Stimulated activated naive CD4-positive, alpha-beta T cell treated with Interleukin-2 at 50 U/mL for 16 hours (primary cell): ENCODE measurements around the gene OR4K17.
"Not testable (repeated sequence)": the region's sequence is repeated elsewhere in the genome, so short reads cannot be mapped to it uniquely, and the experiment has no call there.

ENCODE experiments used
- DNase-seq: peaks from one replicate; lab custom pipeline; 2025; lab: John Stamatoyannopoulos, UW

Gene OR4K17

GRCh38 chr14:20110438-20110837 lies at the start of gene OR4K17:
TSS of gene OR4K17 (plus strand) at chr14:20110739. CDS start at chr14:20117500, 6,761 bp downstream.
- DNase-seq, result no peak

GRCh38 chr14:20092050-20092449 lies 18.5 kb upstream of the OR4K17 start:
- DNase-seq, result no peak

GRCh38 chr14:20093442-20093841 lies 17.1 kb upstream of the OR4K17 start:
- DNase-seq, result no peak

GRCh38 chr14:20098926-20099770 lies 11.4 kb upstream of the OR4K17 start:
- not testable (repeated sequence) for DNase-seq

- no peak for DNase-seq
Observed at GRCh38 chr14:20112321-20112720, 1.8 kb downstream of the OR4K17 start.

GRCh38 chr14:20116748-20117147 lies 6.2 kb downstream of the OR4K17 start:
- DNase-seq, result no peak

- no peak for DNase-seq
Observed at GRCh38 chr14:20118795-20119194, 8.3 kb downstream of the OR4K17 start.

- DNase-seq, result no peak
Observed at GRCh38 chr14:20138520-20138919, 28.0 kb downstream of the OR4K17 start, which contains the start of gene OR4N5. TSS of gene OR4N5 (plus strand) at chr14:20138820. CDS start at chr14:20143736, 4,916 bp downstream.

- no peak for DNase-seq
Observed at GRCh38 chr14:20143911-20144310, 33.4 kb downstream of the OR4K17 start.

- DNase-seq, result no peak
Observed at GRCh38 chr14:20144820-20145219, 34.3 kb downstream of the OR4K17 start.

- DNase-seq, result no peak
Observed at GRCh38 chr14:20164462-20164861, 53.9 kb downstream of the OR4K17 start.

- DNase-seq, result no peak
Observed at GRCh38 chr14:20167091-20167490, 56.6 kb downstream of the OR4K17 start.

GRCh38 chr14:20169852-20170251 lies 59.3 kb downstream of the OR4K17 start:
- not testable (repeated sequence) for DNase-seq
